GM18507 (cell line): ENCODE data around the gene SIGLEC5.

Source experiments
- DNase-seq: peaks from one replicate; pipeline ENCODE4 v3.0.0; 2011; ENCODE audit warnings: low read depth; ENCODE audit not compliant: insufficient read length; ENCODE audit errors: extremely low spot score
- FAIRE-seq: peaks from 2 replicates; lab custom pipeline; 2011; peaks lifted over from hg19 to GRCh38; lab: Jason Lieb, UNC

The SIGLEC5 gene

GRCh38 chr19:51593138-51593890 lies 36.9 kb downstream of the SIGLEC5 start:
- no peak for FAIRE-seq

GRCh38 chr19:51592521-51592920 lies 37.7 kb downstream of the SIGLEC5 start:
- no peak for FAIRE-seq

More at GRCh38 chr19:51593138-51593890, 36.9 kb downstream of the SIGLEC5 start:
- DNase-seq, result no peak

GRCh38 chr19:51590441-51590840 lies 39.8 kb downstream of the SIGLEC5 start:
- DNase-seq (no peak), FAIRE-seq (no peak)

More at GRCh38 chr19:51592521-51592920, 37.7 kb downstream of the SIGLEC5 start:
- DNase-seq, result no peak

- DNase-seq (no peak), FAIRE-seq (no peak)
Observed at GRCh38 chr19:51589511-51589910, 40.7 kb downstream of the SIGLEC5 start.

- FAIRE-seq (no peak), DNase-seq (no peak)
Observed at GRCh38 chr19:51587264-51588191, 42.7 kb downstream of the SIGLEC5 start.

- DNase-seq (no peak), FAIRE-seq (no peak)
Observed at GRCh38 chr19:51586799-51587198, 43.4 kb downstream of the SIGLEC5 start.

- DNase-seq (no peak), FAIRE-seq (no peak)
Observed at GRCh38 chr19:51586103-51586728, 44.0 kb downstream of the SIGLEC5 start.

- peak; percentile 56 for FAIRE-seq
- no peak for DNase-seq
Observed at GRCh38 chr19:51576850-51577249, 53.4 kb downstream of the SIGLEC5 start.

GRCh38 chr19:51573331-51573730 lies 56.9 kb downstream of the SIGLEC5 start:
- FAIRE-seq, result no peak
- no peak for DNase-seq

- FAIRE-seq (no peak), DNase-seq (no peak)
Observed at GRCh38 chr19:51572908-51573307, 57.3 kb downstream of the SIGLEC5 start.

- peak; percentile 75 for FAIRE-seq
- no peak for DNase-seq
Observed at GRCh38 chr19:51572410-51572809, 57.8 kb downstream of the SIGLEC5 start.

- no peak for FAIRE-seq
- DNase-seq, result no peak
Observed at GRCh38 chr19:51571599-51571998, 58.6 kb downstream of the SIGLEC5 start.

GRCh38 chr19:51570962-51571575 lies 59.1 kb downstream of the SIGLEC5 start, which contains the start of gene ZNF175:
Gene ZNF175, plus strand, starts transcription at chr19:51571283. Its CDS starts 2,047 bp downstream, at chr19:51573330.
- peak; percentile 66 for DNase-seq
- peak; percentile 100 for FAIRE-seq

GRCh38 chr19:51568456-51568855 lies 61.7 kb downstream of the SIGLEC5 start:
- FAIRE-seq (no peak), DNase-seq (no peak)

GRCh38 chr19:51567583-51567982 lies 62.6 kb downstream of the SIGLEC5 start:
- DNase-seq (no peak), FAIRE-seq (no peak)

GRCh38 chr19:51566489-51567100 lies 63.6 kb downstream of the SIGLEC5 start:
- no peak for DNase-seq

GRCh38 chr19:51565583-51565982 lies 64.6 kb downstream of the SIGLEC5 start:
- FAIRE-seq, result no peak
- DNase-seq, result no peak

More at GRCh38 chr19:51566489-51567100, 63.6 kb downstream of the SIGLEC5 start:
- no peak for FAIRE-seq

GRCh38 chr19:51564791-51565190 lies 65.4 kb downstream of the SIGLEC5 start:
- DNase-seq (peak; percentile 7), FAIRE-seq (peak; percentile 45)
